NCI-H128 (cell line): ENCODE data around the gene KLHL35.
"Not testable (repeated sequence)": the region's sequence is repeated elsewhere in the genome, so short reads cannot be mapped to it uniquely, and the experiment has no call there.

Experiments used
- DNase-seq: peaks from one replicate; lab custom pipeline; 2025; ENCODE audit not compliant: unreplicated experiment; lab: John Stamatoyannopoulos, UW

Gene KLHL35

DNA sequence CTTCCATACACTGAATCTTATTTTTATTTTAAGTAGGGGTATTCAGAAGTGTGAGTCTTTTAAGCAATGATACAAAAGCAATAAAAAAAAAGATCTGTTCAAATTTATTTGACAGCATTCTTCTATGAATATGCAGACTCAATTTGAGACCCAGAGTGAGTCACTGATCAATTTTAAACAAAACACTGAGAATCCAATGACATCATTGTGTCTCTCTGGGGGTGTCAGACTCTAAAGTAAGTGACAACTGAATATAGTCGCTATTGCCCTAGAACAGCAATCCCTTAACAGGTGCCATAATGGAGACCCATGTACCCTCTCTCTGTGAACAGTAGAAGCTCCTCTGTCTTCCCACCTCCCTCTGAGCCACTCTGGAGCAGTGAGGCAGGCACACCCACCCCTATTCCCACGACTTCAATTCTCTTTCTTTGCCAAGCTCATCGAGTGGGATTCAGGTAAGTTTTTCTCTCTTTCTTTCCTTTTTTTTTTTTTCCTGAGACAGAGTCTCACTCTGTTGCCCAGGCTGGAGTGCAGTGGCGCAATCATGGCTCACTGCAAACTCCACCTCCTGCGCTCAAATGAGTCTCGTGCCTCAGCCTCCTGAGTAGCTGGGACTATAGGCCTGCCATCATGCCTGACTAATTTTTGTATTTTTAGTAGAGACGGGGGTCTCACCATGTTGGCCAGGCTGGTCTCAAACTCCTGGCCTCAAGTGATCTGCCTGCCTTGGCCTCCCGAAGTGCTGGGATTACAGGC, 38.7 kb downstream of the KLHL35 start:
- no peak for DNase-seq

DNA sequence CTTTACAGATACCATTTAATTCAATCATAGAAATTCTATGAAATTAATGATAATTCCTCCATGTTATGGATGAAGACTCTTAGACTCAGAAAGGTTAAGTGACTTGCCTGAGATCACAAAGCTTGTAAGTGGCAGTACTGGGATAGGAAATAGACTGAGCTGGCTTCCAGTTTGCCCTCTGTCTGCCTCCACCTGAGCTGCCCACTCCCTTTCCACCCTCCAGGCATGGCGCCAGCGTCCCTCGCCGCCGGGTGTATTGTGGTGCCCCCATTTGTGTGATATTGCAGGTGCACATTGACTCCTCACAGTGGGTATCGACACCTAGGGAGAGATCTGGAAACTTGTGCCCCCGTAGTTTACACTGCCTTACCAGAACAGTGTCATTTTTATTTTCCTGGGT, 43.1 kb downstream of the KLHL35 start:
- no peak for DNase-seq

DNA sequence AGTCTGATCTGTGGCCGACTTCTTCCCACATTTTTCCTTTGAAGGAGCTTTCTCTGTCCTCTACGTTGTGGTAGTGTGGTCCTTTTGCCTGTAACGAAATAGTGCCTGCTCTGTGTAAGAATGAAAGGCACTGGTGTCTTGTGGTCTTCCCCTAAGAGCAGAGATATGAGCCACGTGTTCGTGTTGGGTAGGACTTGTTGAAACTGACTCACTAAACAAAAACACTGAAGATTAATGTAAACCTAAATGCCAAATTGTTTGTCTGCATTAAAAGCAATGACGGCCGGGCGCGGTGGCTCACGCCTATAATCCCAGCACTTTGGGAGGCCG, 43.8 kb downstream of the KLHL35 start:
- DNase-seq = no peak

DNA sequence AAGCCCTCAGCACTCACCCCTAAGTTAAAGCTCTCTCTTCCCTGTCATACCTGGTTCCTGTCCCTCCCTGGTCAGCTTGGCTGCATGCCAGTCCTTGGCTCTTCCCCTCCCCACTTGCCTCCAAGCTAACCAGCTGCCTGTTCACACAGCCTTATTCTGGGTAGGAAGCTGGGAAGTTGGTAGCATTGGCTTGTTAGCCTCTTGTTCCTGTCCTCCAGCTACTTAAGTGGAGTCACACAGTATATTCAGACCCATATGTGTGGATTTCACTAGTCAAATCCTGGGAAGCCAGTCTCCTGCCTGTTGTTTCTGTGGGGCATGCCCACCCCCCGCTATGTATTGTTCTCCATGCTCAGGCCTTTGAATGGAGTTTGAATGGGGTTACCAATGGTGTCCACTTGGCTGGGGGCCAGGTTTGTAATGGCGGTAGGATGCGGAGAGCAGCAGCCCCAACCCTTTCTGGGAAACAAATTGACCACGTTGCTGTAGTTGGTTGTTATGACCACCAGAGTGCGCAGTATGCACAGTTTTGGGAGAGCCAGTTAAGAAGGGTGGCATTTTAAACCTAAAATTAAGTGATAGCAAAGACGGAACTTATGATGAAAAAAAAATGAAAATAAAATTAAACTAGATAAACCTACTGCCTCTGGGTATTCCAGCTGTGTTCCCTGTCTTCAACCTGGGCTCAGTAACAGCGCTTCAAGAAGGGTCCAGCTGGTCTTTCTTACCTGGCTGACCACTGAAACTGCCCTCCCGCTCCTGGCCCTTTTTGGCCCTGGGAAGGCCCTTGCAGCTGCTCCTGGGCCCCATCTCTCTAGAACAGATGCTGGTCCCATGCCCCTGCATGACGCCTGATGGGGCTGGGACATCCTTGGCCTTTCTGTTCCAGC, 44.4 kb downstream of the KLHL35 start:
- DNase-seq = peak; percentile 87

DNA sequence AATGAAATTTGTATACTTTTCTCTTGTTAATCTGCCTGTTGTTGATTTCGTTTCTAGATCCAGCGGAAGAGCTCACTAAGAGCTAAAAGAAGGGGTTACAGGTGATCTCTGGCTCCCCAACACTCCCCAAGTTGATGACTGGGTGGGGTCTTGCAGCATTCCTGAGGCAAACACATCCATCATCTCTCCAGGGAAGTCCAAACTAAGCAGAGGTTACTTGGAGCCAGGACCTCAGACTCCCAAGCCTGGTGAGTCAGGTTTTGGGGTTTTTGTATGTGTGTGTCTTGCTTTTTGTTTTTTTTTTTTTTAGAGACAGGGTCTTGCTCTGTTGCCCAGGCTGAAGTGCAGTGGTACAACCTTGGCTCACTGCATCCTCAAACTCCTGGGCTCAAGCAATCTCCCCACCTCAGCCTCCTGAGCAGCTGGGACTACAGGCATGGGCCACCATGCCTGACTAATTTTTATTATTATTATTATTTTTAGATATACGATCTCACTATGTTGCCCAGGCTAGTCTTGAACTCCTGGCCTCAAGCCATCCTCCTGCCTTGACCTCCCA, 45.2 kb downstream of the KLHL35 start:
- DNase-seq = no peak

DNA sequence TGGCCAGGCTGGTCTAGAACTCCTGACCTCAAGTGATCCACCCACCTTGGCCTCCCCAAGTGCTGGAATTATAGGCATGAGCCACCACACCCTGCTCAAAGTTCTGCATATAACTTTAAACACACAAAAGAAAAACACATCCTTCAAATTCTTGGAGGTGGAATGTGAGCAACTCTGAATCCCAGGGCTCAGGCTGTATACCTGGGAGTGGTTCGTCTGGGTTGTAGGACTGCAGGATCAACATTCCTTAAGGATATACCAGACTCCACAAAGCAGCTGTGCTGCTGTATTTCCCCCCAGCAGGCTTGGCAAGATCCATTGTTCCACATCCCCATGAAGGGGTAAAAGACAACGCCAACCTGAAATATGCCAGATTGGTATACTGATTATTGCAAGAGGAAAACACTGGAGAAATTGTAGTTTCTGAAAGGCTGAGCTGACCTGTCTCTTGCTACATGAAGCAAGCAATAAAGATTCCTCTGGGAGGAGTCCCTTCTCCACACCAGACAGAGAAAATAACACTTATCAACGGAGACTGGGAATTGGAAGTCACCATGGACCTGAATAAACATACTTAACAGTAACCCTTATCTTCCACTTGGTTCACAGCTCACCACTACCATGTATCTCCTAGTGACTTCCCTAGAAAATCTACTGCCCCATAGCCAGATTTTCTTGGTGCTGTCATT, 45.9 kb downstream of the KLHL35 start:
- no peak for DNase-seq

DNA sequence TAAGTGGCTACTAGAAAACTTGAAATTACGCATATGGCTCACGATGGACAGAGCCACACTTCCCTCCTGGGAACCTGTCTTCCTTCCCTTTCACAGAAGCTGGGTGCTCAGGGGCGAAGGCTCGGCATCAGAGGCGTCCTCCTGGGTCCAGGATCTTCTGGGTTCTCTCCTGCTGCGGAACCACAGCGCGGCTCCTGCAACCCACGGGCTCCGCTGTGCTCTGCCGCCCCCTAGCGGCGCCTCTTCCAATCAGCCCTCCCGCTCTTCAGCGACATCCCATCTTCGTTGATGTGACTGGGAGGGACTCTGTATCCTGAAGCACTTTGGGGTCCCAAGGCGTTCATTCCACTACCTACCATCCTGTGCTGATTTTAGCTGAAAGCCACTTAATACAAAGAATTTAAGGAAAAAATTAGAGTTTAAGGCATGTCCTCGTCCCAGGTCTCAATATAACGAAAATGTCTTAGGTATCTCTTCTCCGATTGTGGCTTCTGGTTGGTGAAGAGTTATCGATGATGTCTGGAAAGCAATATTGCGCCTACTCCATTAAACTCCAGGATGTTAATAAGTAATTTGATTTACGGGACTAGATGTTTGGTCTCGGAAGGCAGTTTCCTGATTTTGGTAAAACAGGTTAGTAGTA, 48.4 kb downstream of the KLHL35 start:
- DNase-seq = peak; percentile 23

DNA sequence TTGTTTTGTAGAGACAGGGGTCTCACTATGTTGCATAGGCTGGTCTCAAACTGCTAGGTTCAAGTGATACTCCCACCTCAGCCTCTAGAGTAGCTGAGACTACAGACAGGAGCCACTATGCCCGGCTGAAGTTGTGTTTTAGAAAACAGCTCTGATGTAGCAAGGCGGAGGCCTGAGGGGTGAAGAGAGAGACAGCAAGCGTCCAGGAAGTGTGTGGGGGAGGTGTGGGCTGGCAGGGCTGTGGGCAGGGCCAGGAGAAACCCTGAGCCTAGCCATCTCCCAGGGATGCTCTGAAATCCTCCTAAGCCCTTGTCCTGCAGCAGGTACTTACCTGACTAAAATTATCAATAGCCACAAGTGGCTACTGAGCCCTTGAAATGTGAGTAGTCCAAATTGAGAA, 49.8 kb downstream of the KLHL35 start:
- no peak for DNase-seq

DNA sequence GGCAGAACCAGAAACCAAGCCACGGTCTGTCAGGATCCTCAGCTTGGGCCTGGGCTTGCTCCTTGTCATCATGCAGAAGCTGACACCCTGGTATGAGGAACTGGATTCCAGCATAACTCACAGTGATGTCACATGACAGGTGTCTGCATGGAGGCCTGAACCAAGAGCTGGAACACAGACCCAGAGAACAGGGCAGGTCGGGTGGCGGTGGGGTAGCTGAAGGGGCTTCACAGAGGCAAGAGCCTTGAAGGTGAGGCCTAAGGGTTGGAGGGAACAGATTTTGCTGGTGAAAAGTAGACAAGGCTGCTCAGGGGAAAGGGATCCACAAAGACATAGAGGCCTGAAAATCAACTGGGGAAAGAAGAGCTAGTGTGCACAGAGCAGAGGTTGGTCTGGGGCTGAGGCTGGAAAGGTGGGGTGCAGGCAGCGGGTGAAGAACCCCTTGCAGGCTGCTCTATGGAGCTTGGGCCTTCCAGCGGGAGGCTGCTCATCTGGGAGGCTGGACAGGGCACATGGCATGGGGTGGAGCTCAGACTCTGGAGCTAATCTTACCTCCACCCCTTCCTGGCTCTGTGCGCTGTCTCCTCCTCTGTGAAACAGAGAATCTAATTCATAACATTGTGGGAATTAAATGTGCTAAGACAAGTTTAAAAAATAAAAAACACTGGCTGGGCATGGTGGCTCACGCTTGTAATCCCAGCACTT, 52.1 kb downstream of the KLHL35 start:
- no peak for DNase-seq

DNA sequence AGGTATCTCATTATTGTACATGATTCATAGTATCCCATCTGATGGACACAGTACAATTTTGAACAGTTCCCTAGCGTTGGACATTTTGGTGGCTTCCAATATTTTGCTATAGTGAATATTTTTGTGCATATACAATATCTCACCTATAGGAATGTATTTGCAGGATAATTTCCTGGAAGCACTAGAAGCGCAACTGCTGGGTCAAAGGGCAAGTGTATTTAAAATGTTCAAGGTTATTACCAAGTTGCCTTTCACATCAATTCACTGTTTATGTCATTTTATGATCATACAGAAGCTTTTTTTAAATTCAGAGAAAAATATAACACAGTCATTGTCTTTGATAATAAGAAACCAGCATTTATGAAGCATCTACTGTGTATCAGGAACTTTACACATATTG, 52.8 kb downstream of the KLHL35 start:
- DNase-seq = no peak

DNA sequence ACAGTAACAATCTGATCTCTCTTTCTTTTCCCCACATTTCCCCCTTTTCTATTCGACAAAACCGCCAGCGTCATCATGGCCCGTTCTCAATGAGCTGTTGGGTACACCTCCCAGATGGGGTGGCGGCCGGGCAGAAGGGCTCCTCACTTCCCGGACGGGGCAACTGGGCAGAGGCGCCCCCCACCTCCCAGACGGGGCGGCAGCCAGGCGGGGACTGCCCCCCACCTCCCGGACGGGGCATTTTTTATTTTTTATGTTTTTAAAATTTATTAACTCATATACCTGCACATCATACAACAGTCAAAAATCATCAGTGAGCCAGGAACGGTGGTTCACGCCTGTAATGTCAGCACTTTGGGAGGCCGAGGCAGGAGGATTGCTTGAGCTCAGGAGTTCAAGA, 54.2 kb downstream of the KLHL35 start:
- not testable (repeated sequence) for DNase-seq

DNA sequence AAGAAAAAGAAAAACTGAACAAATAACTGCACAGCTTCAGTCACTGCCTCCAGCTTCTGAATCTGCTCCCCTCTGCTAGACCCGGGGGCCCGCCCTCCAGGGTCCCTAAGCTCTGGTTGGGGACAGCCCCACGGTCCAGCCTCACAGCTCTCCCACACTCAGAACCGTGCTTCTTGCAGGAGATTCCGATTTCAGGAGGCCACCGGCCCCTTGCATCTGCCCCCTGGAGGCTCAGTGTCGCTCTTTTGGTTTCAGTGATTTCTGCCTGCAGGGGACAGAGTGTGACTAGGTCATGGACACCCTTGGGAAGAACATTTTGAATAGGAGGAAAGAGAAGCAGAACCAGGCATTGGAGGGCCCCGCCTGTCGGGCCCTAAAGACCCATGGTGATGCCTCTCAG, 56.8 kb downstream of the KLHL35 start:
- DNase-seq = no peak

DNA sequence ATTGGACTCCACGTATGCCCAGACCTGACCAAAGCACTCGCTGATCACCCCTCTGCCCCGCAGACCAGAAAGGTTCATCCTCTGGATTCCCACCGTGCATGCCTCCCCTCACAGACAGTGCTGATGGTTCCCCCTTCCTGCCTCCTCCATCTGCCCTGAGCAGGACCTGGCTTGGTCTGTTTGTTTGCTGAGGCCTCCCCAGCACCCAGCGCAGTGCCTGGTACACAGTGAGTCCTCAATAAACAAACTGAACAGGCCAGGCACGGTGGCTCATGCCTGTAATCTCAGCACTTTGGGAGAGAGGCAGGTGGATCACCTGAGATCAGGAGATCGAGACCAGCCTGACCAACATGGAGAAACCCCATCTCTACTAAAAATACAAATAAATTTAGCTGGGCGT, 57.4 kb downstream of the KLHL35 start:
- no peak for DNase-seq

DNA sequence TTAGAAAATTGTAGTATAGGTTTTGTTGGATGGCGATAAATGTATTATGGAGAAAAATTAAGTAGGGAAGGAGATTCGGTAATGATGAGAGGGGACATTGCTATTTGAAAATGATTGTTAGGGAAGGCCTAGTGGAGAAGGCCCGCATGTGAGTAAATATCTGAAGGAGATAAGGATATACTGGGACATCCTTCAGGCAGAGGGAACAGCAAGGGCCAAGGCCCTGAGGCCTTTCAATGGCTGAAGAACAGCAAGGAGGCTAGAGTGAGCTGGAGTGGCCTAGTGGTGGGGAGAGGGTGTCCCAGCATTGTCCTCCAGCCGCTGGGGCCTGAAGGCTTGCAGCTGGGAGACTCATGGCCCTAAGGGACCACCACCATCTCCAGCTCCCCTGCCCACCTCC, 58.4 kb downstream of the KLHL35 start:
- DNase-seq = no peak

DNA sequence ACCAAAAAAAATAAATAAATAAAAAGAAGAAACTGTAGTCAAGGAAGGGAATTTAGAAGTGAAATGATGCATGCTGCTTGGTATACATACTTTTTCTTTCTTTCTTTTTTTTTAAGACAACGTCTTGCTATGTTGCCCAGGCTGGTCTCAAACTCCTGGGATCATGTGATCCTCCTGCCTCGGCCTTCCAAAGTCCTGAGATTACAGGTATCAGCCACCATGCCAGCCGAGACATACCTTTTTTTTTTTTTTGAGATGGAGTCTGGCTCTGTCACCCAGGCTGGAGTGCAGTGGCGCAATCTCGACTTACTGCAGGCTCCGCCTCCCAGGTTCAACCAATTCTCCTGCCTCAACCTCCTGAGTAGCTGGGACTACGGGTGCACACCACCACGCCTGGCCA, 59.8 kb downstream of the KLHL35 start:
- no peak for DNase-seq
